H9 (cell line): ENCODE data around the gene STX11. TPM values are rescaled to one million over a fixed set of nuclear protein-coding genes. Genes with fewer than 3 reads are reported as not detected.

Experiments
- DNase-seq: peaks from one replicate; pipeline ENCODE4 v3.0.0-alpha.2; 2017
- H2AFZ ChIP-seq: one replicate; pipeline ENCODE4 v1.6.1; 2013; ENCODE audit warnings: mild to moderate bottlenecking, low read length, control low read depth, moderate library complexity
- H2AK5ac ChIP-seq: 2 replicates; pipeline ENCODE4 v1.6.1; 2013; ENCODE audit warnings: low read length, control low read depth, mixed read lengths; ENCODE audit not compliant: insufficient read length
- H2BK120ac ChIP-seq: one replicate; pipeline ENCODE4 v1.6.1; 2013; ENCODE audit warnings: low read depth, mild to moderate bottlenecking, low read length, control low read depth, inconsistent platforms; ENCODE audit not compliant: poor library complexity, severe bottlenecking
- H2BK12ac ChIP-seq: 2 replicates; pipeline ENCODE4 v1.6.1; 2013; ENCODE audit warnings: low read length, control low read depth, mixed read lengths, low read depth; ENCODE audit not compliant: insufficient read length
- H2BK15ac ChIP-seq: 2 replicates; pipeline ENCODE4 v1.6.1; 2013; ENCODE audit warnings: low read depth, low read length, control low read depth
- H2BK20ac ChIP-seq: one replicate; pipeline ENCODE4 v1.6.1; 2013; ENCODE audit warnings: low read depth, mild to moderate bottlenecking, low read length, control low read depth, inconsistent platforms; ENCODE audit not compliant: poor library complexity, severe bottlenecking
- H2BK5ac ChIP-seq: 2 replicates; pipeline ENCODE4 v1.6.1; 2013; ENCODE audit warnings: low read length, control low read depth, mixed read lengths; ENCODE audit not compliant: insufficient read length
- H3K14ac ChIP-seq: 2 replicates; pipeline ENCODE4 v1.6.1; 2013; ENCODE audit warnings: low read length, control low read depth; ENCODE audit not compliant: insufficient read depth
- H3K18ac ChIP-seq: 2 replicates; pipeline ENCODE4 v1.6.1; 2013; ENCODE audit warnings: low read depth, mild to moderate bottlenecking, mixed read lengths, low read length, control low read depth; ENCODE audit not compliant: insufficient read length
- H3K23ac ChIP-seq: 2 replicates; pipeline ENCODE4 v1.6.1; 2013; ENCODE audit warnings: low read length, control low read depth, mixed read lengths, low read depth; ENCODE audit not compliant: insufficient read length
- H3K23me2 ChIP-seq: 2 replicates; pipeline ENCODE4 v1.6.1; 2013; ENCODE audit warnings: low read depth, mild to moderate bottlenecking, mixed read lengths, low read length, control low read depth; ENCODE audit not compliant: insufficient read length, poor library complexity, severe bottlenecking
- H3K27ac ChIP-seq: 2 replicates; pipeline ENCODE4 v1.5.1; 2013; ENCODE audit warnings: low read length, control low read depth, mixed read lengths, low read depth; ENCODE audit not compliant: insufficient read length
- H3K27me3 ChIP-seq: 2 replicates; pipeline ENCODE4 v1.6.1; 2013; ENCODE audit warnings: low read length, control low read depth, inconsistent platforms; ENCODE audit not compliant: insufficient read depth
- H3K4ac ChIP-seq: 2 replicates; pipeline ENCODE4 v1.6.1; 2013; ENCODE audit warnings: low read depth, mild to moderate bottlenecking, control low read depth, inconsistent platforms, low read length, moderate library complexity
- H3K4me1 ChIP-seq: 2 replicates; pipeline ENCODE4 v1.6.1; 2013; ENCODE audit warnings: low read length, control low read depth, inconsistent platforms; ENCODE audit not compliant: insufficient read depth
- H3K4me2 ChIP-seq: 2 replicates; pipeline ENCODE4 v1.6.1; 2013; ENCODE audit warnings: low read length, control low read depth, mixed read lengths; ENCODE audit not compliant: insufficient read length, insufficient read depth
- H3K56ac ChIP-seq: 2 replicates; pipeline ENCODE4 v1.6.1; 2013; ENCODE audit warnings: low read depth, mild to moderate bottlenecking, mixed read lengths, low read length, control low read depth; ENCODE audit not compliant: insufficient read length
- H3K79me1 ChIP-seq: 2 replicates; pipeline ENCODE4 v1.6.1; 2013; ENCODE audit warnings: low read depth, mild to moderate bottlenecking, moderate library complexity, low read length, control low read depth, inconsistent platforms; ENCODE audit not compliant: insufficient read depth, poor library complexity, severe bottlenecking
- H3K79me2 ChIP-seq: 2 replicates; pipeline ENCODE4 v1.6.1; 2013; ENCODE audit warnings: low read length, control low read depth, inconsistent platforms; ENCODE audit not compliant: insufficient read depth
- H3K9ac ChIP-seq: 2 replicates; pipeline ENCODE4 v1.6.1; 2013; ENCODE audit warnings: low read length, control low read depth, mixed read lengths; ENCODE audit not compliant: insufficient read length; ENCODE audit errors: extremely low read depth
- H3K9me3 ChIP-seq: one replicate; pipeline ENCODE4 v1.6.1; 2013; ENCODE audit warnings: low read depth, low read length, inconsistent platforms; ENCODE audit not compliant: control insufficient read depth
- H3T11ph ChIP-seq: one replicate; pipeline ENCODE4 v1.6.1; 2013; ENCODE audit warnings: mild to moderate bottlenecking, low read length, control low read depth, inconsistent platforms
- H4K20me1 ChIP-seq: one replicate; pipeline ENCODE4 v1.6.1; 2013; ENCODE audit not compliant: control insufficient read depth, insufficient read length, insufficient read depth
- H4K5ac ChIP-seq: 2 replicates; pipeline ENCODE4 v1.6.1; 2013; ENCODE audit warnings: low read depth, mild to moderate bottlenecking, mixed read lengths, low read length, control low read depth; ENCODE audit not compliant: insufficient read length
- H4K8ac ChIP-seq: replicated peaks from 2 replicates; pipeline ENCODE4 v1.6.1; 2013; ENCODE audit warnings: low read length, control low read depth, mixed read lengths, low read depth; ENCODE audit not compliant: insufficient read length
- H4K91ac ChIP-seq: 2 replicates; pipeline ENCODE4 v1.6.1; 2013; ENCODE audit warnings: low read depth, mild to moderate bottlenecking, moderate library complexity, mixed read lengths, low read length, control low read depth; ENCODE audit not compliant: insufficient read length
- H3K27ac Mint-ChIP-seq, 3 experiments: 2 replicates in 2 of 3; 3 replicates in 1 of 3; pipeline ENCODE4 v1.8.0; 2020 to 2021; ENCODE audit warnings: mixed read lengths in 3 of 3, mild to moderate bottlenecking in 1 of 3, moderate library complexity in 1 of 3
- H3K27me3 Mint-ChIP-seq: 2 replicates; pipeline ENCODE4 v1.8.0; 2021; ENCODE audit warnings: low read depth, mild to moderate bottlenecking, moderate library complexity, mixed read lengths
- H3K36me3 Mint-ChIP-seq, 3 experiments: 2 replicates in 2 of 3; 3 replicates in 1 of 3; pipeline ENCODE4 v1.8.0; 2020 to 2021; ENCODE audit warnings: low read depth in 3 of 3, mixed read lengths in 3 of 3; ENCODE audit not compliant: insufficient read depth in 1 of 3
- H3K4me1 Mint-ChIP-seq, 2 experiments: 2 replicates each; pipeline ENCODE4 v1.8.0; 2020; ENCODE audit warnings: mixed read lengths in 2 of 2
- H3K4me3 Mint-ChIP-seq, 2 experiments: 2 replicates in 1 of 2; 3 replicates in 1 of 2; pipeline ENCODE4 v1.8.0; 2020 to 2021; ENCODE audit warnings: mild to moderate bottlenecking in 2 of 2, mixed read lengths in 2 of 2, moderate library complexity in 1 of 2
- H3K9me3 Mint-ChIP-seq, 2 experiments: 2 replicates in 1 of 2; 3 replicates in 1 of 2; pipeline ENCODE4 v1.8.0; 2020; ENCODE audit warnings: mild to moderate bottlenecking in 2 of 2, mixed read lengths in 2 of 2, moderate library complexity in 1 of 2
- WGBS: extraction: QIAGEN DNeasy Blood & Tissue Kit; methylation state at CpG from one replicate; pipeline ENCODE4 v1.1.7; 2013; ENCODE audit warnings: missing lambda C conversion rate, low lambda C conversion rate, mixed read lengths; ENCODE audit not compliant: insufficient read length; ENCODE audit errors: extremely low coverage; 5-methylcytosine and 5-hydroxymethylcytosine counted together
- total RNA-seq: library from RNA; stranded (reverse); gene quantifications from 2 replicates; pipeline ENCODE4 v1.2.1, GENCODE V29; 2021
- TF ChIP-seq, protein P1 (sequence below): fragments of 200-600 bp; sonication (generic); conservative IDR thresholded peaks from 3 replicates; pipeline ENCODE4 v1.8.0; 2021; ENCODE audit warnings: antibody characterized with exemption, mild to moderate bottlenecking

STX11 gene
- total RNA-seq, 1 experiment from 2014 or later, result 0.22 TPM

DNA sequence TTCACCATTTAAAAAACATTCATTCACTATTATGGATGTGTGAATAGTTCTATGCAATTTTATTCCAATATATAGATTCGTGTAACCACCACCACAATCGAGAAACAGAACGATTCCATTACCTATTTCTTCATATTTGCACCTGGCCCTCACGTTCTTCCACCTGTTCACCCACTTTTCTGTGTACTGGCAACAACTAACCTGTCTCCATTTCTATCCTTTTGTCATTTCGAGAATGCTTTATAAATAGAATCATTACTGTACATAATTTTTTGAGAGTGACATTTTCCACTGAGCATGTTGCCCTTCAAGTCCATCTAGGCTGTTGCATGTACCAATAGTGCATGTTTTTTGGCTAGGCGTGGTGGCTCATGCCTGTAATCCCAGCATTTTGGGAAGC is 23.2 kb upstream of the STX11 start:
- Histone ChIP-seq H3K14ac (no peak overlapping the region), H3K79me1 (no peaks in the 10 kb centered on the region), H3K9ac (no peak overlapping the region), H3K27me3 (no peaks in the 10 kb centered on the region), H2BK5ac (no peak overlapping the region), H3K9me3 (no peaks in the 10 kb centered on the region), H2AFZ (no peak overlapping the region), H3K23ac (no peak overlapping the region), H4K91ac (no peak overlapping the region), H3K4ac (no peak overlapping the region), H3T11ph (no peak overlapping the region), H2AK5ac (no peak overlapping the region), H3K4me2 (no peak overlapping the region), H2BK120ac (no peak overlapping the region), H4K20me1 (no peaks in the 10 kb centered on the region), H4K5ac (no peak overlapping the region), H3K23me2 (no peaks in the 10 kb centered on the region), H2BK15ac (no peak overlapping the region), H3K79me2 (no peaks in the 10 kb centered on the region), H2BK20ac (no peak overlapping the region), H3K4me1 (no peaks in the 10 kb centered on the region), H2BK12ac (no peak overlapping the region), H4K8ac (no peak overlapping the region), H3K56ac (no peak overlapping the region), H3K27ac (no peak overlapping the region), H3K18ac (no peak overlapping the region)
- TF ChIP-seq, protein P1, sequence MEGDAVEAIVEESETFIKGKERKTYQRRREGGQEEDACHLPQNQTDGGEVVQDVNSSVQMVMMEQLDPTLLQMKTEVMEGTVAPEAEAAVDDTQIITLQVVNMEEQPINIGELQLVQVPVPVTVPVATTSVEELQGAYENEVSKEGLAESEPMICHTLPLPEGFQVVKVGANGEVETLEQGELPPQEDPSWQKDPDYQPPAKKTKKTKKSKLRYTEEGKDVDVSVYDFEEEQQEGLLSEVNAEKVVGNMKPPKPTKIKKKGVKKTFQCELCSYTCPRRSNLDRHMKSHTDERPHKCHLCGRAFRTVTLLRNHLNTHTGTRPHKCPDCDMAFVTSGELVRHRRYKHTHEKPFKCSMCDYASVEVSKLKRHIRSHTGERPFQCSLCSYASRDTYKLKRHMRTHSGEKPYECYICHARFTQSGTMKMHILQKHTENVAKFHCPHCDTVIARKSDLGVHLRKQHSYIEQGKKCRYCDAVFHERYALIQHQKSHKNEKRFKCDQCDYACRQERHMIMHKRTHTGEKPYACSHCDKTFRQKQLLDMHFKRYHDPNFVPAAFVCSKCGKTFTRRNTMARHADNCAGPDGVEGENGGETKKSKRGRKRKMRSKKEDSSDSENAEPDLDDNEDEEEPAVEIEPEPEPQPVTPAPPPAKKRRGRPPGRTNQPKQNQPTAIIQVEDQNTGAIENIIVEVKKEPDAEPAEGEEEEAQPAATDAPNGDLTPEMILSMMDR, result no peak
- no peak overlapping the region for H3K27ac Mint-ChIP-seq
- H3K4me3 Mint-ChIP-seq, result no peak overlapping the region
- H3K36me3 Mint-ChIP-seq, result no peaks in the 10 kb centered on the region
- H3K27me3 Mint-ChIP-seq, result peaks cover 4% of the 10 kb centered on the region
- no peaks in the 10 kb centered on the region for H3K4me1 Mint-ChIP-seq
- no CpG with 5 or more reads among the region's 6 CpGs for WGBS
- no peaks in the 10 kb centered on the region for H3K9me3 Mint-ChIP-seq
- no peak for DNase-seq
